HS-27A (cell line): Measurements from ENCODE around the gene NCOA3.

Experiments used
- DNase-seq: peaks from one replicate; pipeline ENCODE4 v3.0.0-alpha.2; 2012; ENCODE audit warnings: low read depth, missing footprints

NCOA3 gene

GRCh38 chr20:47638851-47639250 lies 137.2 kb downstream of the NCOA3 start:
- no peak for DNase-seq

GRCh38 chr20:47642118-47642517 lies 140.4 kb downstream of the NCOA3 start:
- no peak for DNase-seq

GRCh38 chr20:47642624-47643023 lies 140.9 kb downstream of the NCOA3 start:
- DNase-seq: no peak

GRCh38 chr20:47645632-47646031 lies 143.9 kb downstream of the NCOA3 start:
- DNase-seq: no peak

- DNase-seq: no peak
Measured at GRCh38 chr20:47647994-47648393, 146.3 kb downstream of the NCOA3 start.

- no peak for DNase-seq
Measured at GRCh38 chr20:47648943-47649342, 147.3 kb downstream of the NCOA3 start.

GRCh38 chr20:47652301-47652700 lies 150.6 kb downstream of the NCOA3 start:
- DNase-seq: no peak

- no peak for DNase-seq
Measured at GRCh38 chr20:47652794-47653193, 151.1 kb downstream of the NCOA3 start.

GRCh38 chr20:47653869-47654268 lies 152.2 kb downstream of the NCOA3 start:
- no peak for DNase-seq

- no peak for DNase-seq
Measured at GRCh38 chr20:47654370-47654769, 152.7 kb downstream of the NCOA3 start.

- DNase-seq: no peak
Measured at GRCh38 chr20:47655635-47656034, 153.9 kb downstream of the NCOA3 start.

GRCh38 chr20:47656318-47656717 lies 154.6 kb downstream of the NCOA3 start:
- no peak for DNase-seq

- no peak for DNase-seq
Measured at GRCh38 chr20:47659904-47660601, 158.4 kb downstream of the NCOA3 start.

- no peak for DNase-seq
Measured at GRCh38 chr20:47660602-47660905, 158.9 kb downstream of the NCOA3 start.

GRCh38 chr20:47660983-47661700 lies 159.5 kb downstream of the NCOA3 start:
- no peak for DNase-seq

GRCh38 chr20:47661714-47662113 lies 160.0 kb downstream of the NCOA3 start:
- DNase-seq: no peak

GRCh38 chr20:47662483-47663353 lies 161.0 kb downstream of the NCOA3 start:
- DNase-seq: no peak

- DNase-seq: peak; percentile 51
Measured at GRCh38 chr20:47663354-47664067, 161.8 kb downstream of the NCOA3 start.

GRCh38 chr20:47664068-47664437 lies 162.4 kb downstream of the NCOA3 start:
- no peak for DNase-seq

GRCh38 chr20:47664744-47665143 lies 163.1 kb downstream of the NCOA3 start:
- no peak for DNase-seq

GRCh38 chr20:47665221-47665991 lies 163.7 kb downstream of the NCOA3 start:
- no peak for DNase-seq

GRCh38 chr20:47666304-47666703 lies 164.6 kb downstream of the NCOA3 start:
- DNase-seq: no peak
